Testis (tissue), 2 donors: Measurements from ENCODE around the gene ARHGAP26.

Experiments used
- POLR2A ChIP-seq: fragments of 450-650 bp; IDR thresholded peaks from one replicate; pipeline ENCODE4 v1.6.1; 2017; ENCODE audit warnings: antibody characterized with exemption, mild to moderate bottlenecking, moderate library complexity
- TF ChIP-seq, protein P1 (sequence below), 3 experiments: fragments of 450-650 bp in 2 of 3; fragments of 200-600 bp in 1 of 3; sonication (generic) in 1 of 3; IDR thresholded peaks; one replicate each; pipeline ENCODE4 v1.5.1; 2016 to 2019; ENCODE audit warnings: antibody characterized with exemption in 3 of 3, mild to moderate bottlenecking in 2 of 3, moderate library complexity in 1 of 3

DNA sequence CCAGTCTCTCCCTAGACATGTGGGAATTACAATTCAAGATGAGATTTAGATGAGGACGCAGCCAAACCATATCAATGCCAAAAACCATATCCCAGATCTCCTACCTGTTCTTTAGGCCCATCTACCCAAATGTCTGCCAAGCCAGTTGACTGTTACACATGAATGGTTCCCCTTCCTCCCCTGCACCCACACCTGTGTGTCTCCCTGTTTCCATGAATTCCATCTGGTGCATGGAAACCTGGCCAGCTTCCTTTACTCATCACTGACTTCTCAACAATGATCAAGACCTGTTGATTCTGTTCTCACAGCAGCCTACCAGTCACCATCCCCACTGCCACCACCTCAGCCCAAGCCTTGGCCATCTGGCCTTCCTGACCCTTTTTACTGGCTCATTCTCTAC is 410.6 kb downstream of the ARHGAP26 start:
- TF ChIP-seq POLR2A, result no peak
- TF ChIP-seq, protein P1, sequence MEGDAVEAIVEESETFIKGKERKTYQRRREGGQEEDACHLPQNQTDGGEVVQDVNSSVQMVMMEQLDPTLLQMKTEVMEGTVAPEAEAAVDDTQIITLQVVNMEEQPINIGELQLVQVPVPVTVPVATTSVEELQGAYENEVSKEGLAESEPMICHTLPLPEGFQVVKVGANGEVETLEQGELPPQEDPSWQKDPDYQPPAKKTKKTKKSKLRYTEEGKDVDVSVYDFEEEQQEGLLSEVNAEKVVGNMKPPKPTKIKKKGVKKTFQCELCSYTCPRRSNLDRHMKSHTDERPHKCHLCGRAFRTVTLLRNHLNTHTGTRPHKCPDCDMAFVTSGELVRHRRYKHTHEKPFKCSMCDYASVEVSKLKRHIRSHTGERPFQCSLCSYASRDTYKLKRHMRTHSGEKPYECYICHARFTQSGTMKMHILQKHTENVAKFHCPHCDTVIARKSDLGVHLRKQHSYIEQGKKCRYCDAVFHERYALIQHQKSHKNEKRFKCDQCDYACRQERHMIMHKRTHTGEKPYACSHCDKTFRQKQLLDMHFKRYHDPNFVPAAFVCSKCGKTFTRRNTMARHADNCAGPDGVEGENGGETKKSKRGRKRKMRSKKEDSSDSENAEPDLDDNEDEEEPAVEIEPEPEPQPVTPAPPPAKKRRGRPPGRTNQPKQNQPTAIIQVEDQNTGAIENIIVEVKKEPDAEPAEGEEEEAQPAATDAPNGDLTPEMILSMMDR (IDR thresholded peaks at IDR 0.05), result no peak
